SK-N-SH (cell line): ENCODE measurements around the gene IRF2BP1. TPM values are rescaled to one million over a fixed set of nuclear protein-coding genes. Genes with fewer than 3 reads are reported as not detected.

Source experiments
- FOXJ3 ChIP-seq: sonication (generic); formaldehyde crosslinking; IDR thresholded peaks from 2 replicates; pipeline ENCODE4 v1.5.1; 2020; ENCODE audit warnings: mild to moderate bottlenecking, missing genetic modification reagents
- GABPA ChIP-seq: IDR thresholded peaks from 2 replicates; pipeline ENCODE4 v1.4.0; 2012; ENCODE audit warnings: low read depth, mild to moderate bottlenecking
- MAX ChIP-seq: IDR thresholded peaks from 2 replicates; pipeline ENCODE4 v1.4.0; 2012; ENCODE audit warnings: low read depth
- SIN3A ChIP-seq: IDR thresholded peaks from 2 replicates; pipeline ENCODE4 v1.6.1; 2012; ENCODE audit warnings: low read depth, mild to moderate bottlenecking, low read length, moderate library complexity, borderline replicate concordance
- TAF1 ChIP-seq: IDR thresholded peaks from 2 replicates; pipeline ENCODE4 v1.6.1; 2012; ENCODE audit warnings: low read depth, mild to moderate bottlenecking, low read length, moderate library complexity, borderline replicate concordance
- TCF12 ChIP-seq: IDR thresholded peaks from 2 replicates; pipeline ENCODE4 v1.4.0; 2012
- USF1 ChIP-seq: IDR thresholded peaks from 2 replicates; pipeline ENCODE4 v1.4.0; 2012; ENCODE audit warnings: low read depth, borderline replicate concordance
- YY1 ChIP-seq: IDR thresholded peaks from 2 replicates; pipeline ENCODE4 v1.4.0; 2012; ENCODE audit warnings: low read depth, mild to moderate bottlenecking
- polyA plus RNA-seq, 3 experiments: library from polyadenylated mRNA; depleted of rRNA; stranded (reverse); fragments of >200 nt; gene quantifications; 2 replicates each; pipeline ENCODE4 v1.2.3, GENCODE V29; 2012
- TF ChIP-seq, protein P1 (sequence below): fragments of 150-350 bp; IDR thresholded peaks from 2 replicates; pipeline ENCODE4 v1.6.1; 2016; ENCODE audit warnings: mild to moderate bottlenecking, low read depth, low read length
- TF ChIP-seq, protein P2 (sequence below): IDR thresholded peaks from 2 replicates; pipeline ENCODE4; 2012
- TF ChIP-seq, protein P3 (sequence below): IDR thresholded peaks from 2 replicates; pipeline ENCODE4 v1.6.1; 2012; ENCODE audit warnings: mild to moderate bottlenecking, low read depth, low read length, moderate library complexity

Gene IRF2BP1
- polyA plus RNA-seq, 1 of the 3 experiments (the other 2 are of a cell fraction) = 16.8 TPM

- TF ChIP-seq YY1 (no peak), GABPA (no peak), FOXJ3 (CRISPR knock-in tag) (no peak), TAF1 (no peak), SIN3A (0 out of 2 replicates have a peak, but pooled peaks have one; percentile 23), MAX (no peak), USF1 (no peak), TCF12 (no peak)
- TF ChIP-seq, protein P1, sequence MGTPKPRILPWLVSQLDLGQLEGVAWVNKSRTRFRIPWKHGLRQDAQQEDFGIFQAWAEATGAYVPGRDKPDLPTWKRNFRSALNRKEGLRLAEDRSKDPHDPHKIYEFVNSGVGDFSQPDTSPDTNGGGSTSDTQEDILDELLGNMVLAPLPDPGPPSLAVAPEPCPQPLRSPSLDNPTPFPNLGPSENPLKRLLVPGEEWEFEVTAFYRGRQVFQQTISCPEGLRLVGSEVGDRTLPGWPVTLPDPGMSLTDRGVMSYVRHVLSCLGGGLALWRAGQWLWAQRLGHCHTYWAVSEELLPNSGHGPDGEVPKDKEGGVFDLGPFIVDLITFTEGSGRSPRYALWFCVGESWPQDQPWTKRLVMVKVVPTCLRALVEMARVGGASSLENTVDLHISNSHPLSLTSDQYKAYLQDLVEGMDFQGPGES = no peak
- TF ChIP-seq, protein P2, sequence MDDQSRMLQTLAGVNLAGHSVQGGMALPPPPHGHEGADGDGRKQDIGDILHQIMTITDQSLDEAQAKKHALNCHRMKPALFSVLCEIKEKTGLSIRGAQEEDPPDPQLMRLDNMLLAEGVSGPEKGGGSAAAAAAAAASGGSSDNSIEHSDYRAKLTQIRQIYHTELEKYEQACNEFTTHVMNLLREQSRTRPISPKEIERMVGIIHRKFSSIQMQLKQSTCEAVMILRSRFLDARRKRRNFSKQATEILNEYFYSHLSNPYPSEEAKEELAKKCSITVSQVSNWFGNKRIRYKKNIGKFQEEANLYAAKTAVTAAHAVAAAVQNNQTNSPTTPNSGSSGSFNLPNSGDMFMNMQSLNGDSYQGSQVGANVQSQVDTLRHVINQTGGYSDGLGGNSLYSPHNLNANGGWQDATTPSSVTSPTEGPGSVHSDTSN = no peak
- TF ChIP-seq, protein P3, sequence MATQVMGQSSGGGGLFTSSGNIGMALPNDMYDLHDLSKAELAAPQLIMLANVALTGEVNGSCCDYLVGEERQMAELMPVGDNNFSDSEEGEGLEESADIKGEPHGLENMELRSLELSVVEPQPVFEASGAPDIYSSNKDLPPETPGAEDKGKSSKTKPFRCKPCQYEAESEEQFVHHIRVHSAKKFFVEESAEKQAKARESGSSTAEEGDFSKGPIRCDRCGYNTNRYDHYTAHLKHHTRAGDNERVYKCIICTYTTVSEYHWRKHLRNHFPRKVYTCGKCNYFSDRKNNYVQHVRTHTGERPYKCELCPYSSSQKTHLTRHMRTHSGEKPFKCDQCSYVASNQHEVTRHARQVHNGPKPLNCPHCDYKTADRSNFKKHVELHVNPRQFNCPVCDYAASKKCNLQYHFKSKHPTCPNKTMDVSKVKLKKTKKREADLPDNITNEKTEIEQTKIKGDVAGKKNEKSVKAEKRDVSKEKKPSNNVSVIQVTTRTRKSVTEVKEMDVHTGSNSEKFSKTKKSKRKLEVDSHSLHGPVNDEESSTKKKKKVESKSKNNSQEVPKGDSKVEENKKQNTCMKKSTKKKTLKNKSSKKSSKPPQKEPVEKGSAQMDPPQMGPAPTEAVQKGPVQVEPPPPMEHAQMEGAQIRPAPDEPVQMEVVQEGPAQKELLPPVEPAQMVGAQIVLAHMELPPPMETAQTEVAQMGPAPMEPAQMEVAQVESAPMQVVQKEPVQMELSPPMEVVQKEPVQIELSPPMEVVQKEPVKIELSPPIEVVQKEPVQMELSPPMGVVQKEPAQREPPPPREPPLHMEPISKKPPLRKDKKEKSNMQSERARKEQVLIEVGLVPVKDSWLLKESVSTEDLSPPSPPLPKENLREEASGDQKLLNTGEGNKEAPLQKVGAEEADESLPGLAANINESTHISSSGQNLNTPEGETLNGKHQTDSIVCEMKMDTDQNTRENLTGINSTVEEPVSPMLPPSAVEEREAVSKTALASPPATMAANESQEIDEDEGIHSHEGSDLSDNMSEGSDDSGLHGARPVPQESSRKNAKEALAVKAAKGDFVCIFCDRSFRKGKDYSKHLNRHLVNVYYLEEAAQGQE = no peak
- TF ChIP-seq, all 33 proteins: peak for 5
Measured at GRCh38 chr19:45902651-45903625, 17.0 kb upstream of the IRF2BP1 start (continued).
